ENCODE measurements around the gene SLC41A3.

DNA sequence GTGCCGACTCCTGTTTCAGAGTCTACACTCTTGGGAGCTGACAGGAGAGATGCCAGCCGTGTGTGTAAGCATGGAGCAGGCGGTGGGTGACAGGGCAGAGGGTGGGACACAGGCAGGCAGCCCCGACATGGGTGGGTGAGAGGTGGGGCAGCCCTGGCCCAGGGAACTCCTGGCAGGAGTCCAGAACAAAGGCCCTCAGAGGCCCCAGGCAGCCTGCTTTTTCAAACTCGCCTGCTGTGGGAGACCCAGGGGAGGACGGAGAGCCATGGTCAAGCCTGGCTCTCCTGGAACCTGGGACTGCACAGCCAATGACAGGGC lies 29.3 kb upstream of the SLC41A3 start:
- TF ChIP-seq POLR2AphosphoS5 (IDR thresholded peaks at IDR 0.05) (no peak), POLR2A (IDR thresholded peaks at IDR 0.05) (no peak)
- TF ChIP-seq, protein P1, sequence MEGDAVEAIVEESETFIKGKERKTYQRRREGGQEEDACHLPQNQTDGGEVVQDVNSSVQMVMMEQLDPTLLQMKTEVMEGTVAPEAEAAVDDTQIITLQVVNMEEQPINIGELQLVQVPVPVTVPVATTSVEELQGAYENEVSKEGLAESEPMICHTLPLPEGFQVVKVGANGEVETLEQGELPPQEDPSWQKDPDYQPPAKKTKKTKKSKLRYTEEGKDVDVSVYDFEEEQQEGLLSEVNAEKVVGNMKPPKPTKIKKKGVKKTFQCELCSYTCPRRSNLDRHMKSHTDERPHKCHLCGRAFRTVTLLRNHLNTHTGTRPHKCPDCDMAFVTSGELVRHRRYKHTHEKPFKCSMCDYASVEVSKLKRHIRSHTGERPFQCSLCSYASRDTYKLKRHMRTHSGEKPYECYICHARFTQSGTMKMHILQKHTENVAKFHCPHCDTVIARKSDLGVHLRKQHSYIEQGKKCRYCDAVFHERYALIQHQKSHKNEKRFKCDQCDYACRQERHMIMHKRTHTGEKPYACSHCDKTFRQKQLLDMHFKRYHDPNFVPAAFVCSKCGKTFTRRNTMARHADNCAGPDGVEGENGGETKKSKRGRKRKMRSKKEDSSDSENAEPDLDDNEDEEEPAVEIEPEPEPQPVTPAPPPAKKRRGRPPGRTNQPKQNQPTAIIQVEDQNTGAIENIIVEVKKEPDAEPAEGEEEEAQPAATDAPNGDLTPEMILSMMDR (IDR thresholded peaks at IDR 0.05): no peak
